ENCODE data around the gene MYO18A.
A peak's percentile ranks its signal among the peaks of the same experiment; 100 is the strongest.

MYO18A gene

GRCh38 chr17:29168079-29168758 lies 12.0 kb downstream of the MYO18A start:
- DNase-seq, result no peak
- Histone ChIP-seq H3K18ac (ENCODE audit: low read length) (no peak overlapping the region), H3K79me2 (ENCODE audit: control insufficient read depth, insufficient read depth, low read length) (no peaks in the 10 kb centered on the region), H3K23ac (ENCODE audit: low read length) (no peak overlapping the region), H3K9ac (ENCODE audit: low read length) (no peak overlapping the region), H3K36me3 (ENCODE audit: control insufficient read depth, insufficient read depth, low read length) (no peaks in the 10 kb centered on the region), H3K4me2 (ENCODE audit: low read length) (no peak overlapping the region), H4K5ac (ENCODE audit: low read length) (no peak overlapping the region), H3K56ac (ENCODE audit: low read length) (no peak overlapping the region), H3K27ac (ENCODE audit: low read depth, low read length) (no peak overlapping the region), H2BK15ac (replicated peaks; ENCODE audit: low read depth) (no peak overlapping the region), H3K4me1 (ENCODE audit: control insufficient read depth, low read depth, low read length) (no peaks in the 10 kb centered on the region), H3K79me1 (ENCODE audit: low read length) (peaks cover 2% of the 10 kb centered on the region), H3K4me3 (ENCODE audit: low read length) (no peak overlapping the region), H3K27me3 (ENCODE audit: insufficient read depth, low read length, poor library complexity) (no peaks in the 10 kb centered on the region), H2BK5ac (ENCODE audit: low read length) (no peak overlapping the region), H2BK120ac (ENCODE audit: low read depth, low read length) (no peak overlapping the region), H4K8ac (ENCODE audit: low read depth, low read length) (no peak overlapping the region), H3K4ac (ENCODE audit: low read depth, low read length) (peak overlapping the region; percentile 18), H2AK5ac (ENCODE audit: low read length) (no peak overlapping the region)
- WGBS (ENCODE audit: extremely low coverage, insufficient coverage, low lambda C conversion rate), result no CpG with 5 or more reads among the region's 3 CpGs

- Histone ChIP-seq H3K9ac (ENCODE audit: low read length) (no peak overlapping the region), H2BK5ac (ENCODE audit: low read length) (no peak overlapping the region), H3K27ac (ENCODE audit: low read depth, low read length) (no peak overlapping the region), H3K79me2 (ENCODE audit: control insufficient read depth, insufficient read depth, low read length) (no peaks in the 10 kb centered on the region), H4K8ac (ENCODE audit: low read depth, low read length) (no peak overlapping the region), H4K5ac (ENCODE audit: low read length) (no peak overlapping the region), H3K4me3 (ENCODE audit: low read length) (no peak overlapping the region), H3K27me3 (ENCODE audit: insufficient read depth, low read length, poor library complexity) (no peaks in the 10 kb centered on the region), H2BK15ac (replicated peaks; ENCODE audit: low read depth) (no peak overlapping the region), H3K4me1 (ENCODE audit: control insufficient read depth, low read depth, low read length) (no peaks in the 10 kb centered on the region), H3K79me1 (ENCODE audit: low read length) (peaks cover 2% of the 10 kb centered on the region), H3K18ac (ENCODE audit: low read length) (no peak overlapping the region), H2AK5ac (ENCODE audit: low read length) (no peak overlapping the region), H3K23ac (ENCODE audit: low read length) (no peak overlapping the region), H3K36me3 (ENCODE audit: control insufficient read depth, insufficient read depth, low read length) (no peaks in the 10 kb centered on the region), H3K4ac (ENCODE audit: low read depth, low read length) (no peak overlapping the region), H3K56ac (ENCODE audit: low read length) (no peak overlapping the region), H3K4me2 (ENCODE audit: low read length) (no peak overlapping the region), H2BK120ac (ENCODE audit: low read depth, low read length) (no peak overlapping the region)
- WGBS (ENCODE audit: extremely low coverage, insufficient coverage, low lambda C conversion rate), result no CpG with 5 or more reads among the region's 4 CpGs
- DNase-seq, result no peak
Measured at GRCh38 chr17:29167393-29168078, 12.7 kb downstream of the MYO18A start.

GRCh38 chr17:29166507-29166887 lies 13.7 kb downstream of the MYO18A start:
- H3K27me3 ChIP-seq (ENCODE audit: insufficient read depth, low read length, poor library complexity), result no peaks in the 10 kb centered on the region
- H2AK5ac ChIP-seq (ENCODE audit: low read length), result no peak overlapping the region
- H3K79me2 ChIP-seq (ENCODE audit: control insufficient read depth, insufficient read depth, low read length), result no peaks in the 10 kb centered on the region
- no peak overlapping the region for H3K23ac ChIP-seq (ENCODE audit: low read length)
- no peak overlapping the region for H2BK15ac ChIP-seq (replicated peaks; ENCODE audit: low read depth)
- no peak for DNase-seq
- H3K18ac ChIP-seq (ENCODE audit: low read length), result no peak overlapping the region
- H3K4me1 ChIP-seq (ENCODE audit: control insufficient read depth, low read depth, low read length), result no peaks in the 10 kb centered on the region
- peaks cover 2% of the 10 kb centered on the region for H3K79me1 ChIP-seq (ENCODE audit: low read length)
- no peak overlapping the region for H2BK120ac ChIP-seq (ENCODE audit: low read depth, low read length)
- H3K36me3 ChIP-seq (ENCODE audit: control insufficient read depth, insufficient read depth, low read length), result no peaks in the 10 kb centered on the region
- no peak overlapping the region for H4K5ac ChIP-seq (ENCODE audit: low read length)
- no peak overlapping the region for H3K4ac ChIP-seq (ENCODE audit: low read depth, low read length)
- no peak overlapping the region for H4K8ac ChIP-seq (ENCODE audit: low read depth, low read length)
- no peak overlapping the region for H3K4me3 ChIP-seq (ENCODE audit: low read length)
- H3K9ac ChIP-seq (ENCODE audit: low read length), result no peak overlapping the region
- H2BK5ac ChIP-seq (ENCODE audit: low read length), result no peak overlapping the region
- no CpG with 5 or more reads among the region's 21 CpGs for WGBS (ENCODE audit: extremely low coverage, insufficient coverage, low lambda C conversion rate)
- H3K27ac ChIP-seq (ENCODE audit: low read depth, low read length), result no peak overlapping the region
- H3K56ac ChIP-seq (ENCODE audit: low read length), result no peak overlapping the region
- no peak overlapping the region for H3K4me2 ChIP-seq (ENCODE audit: low read length)

- H2BK5ac ChIP-seq (ENCODE audit: low read length), result no peak overlapping the region
- no peak overlapping the region for H3K9ac ChIP-seq (ENCODE audit: low read length)
- H3K18ac ChIP-seq (ENCODE audit: low read length), result no peak overlapping the region
- no peaks in the 10 kb centered on the region for H3K27me3 ChIP-seq (ENCODE audit: insufficient read depth, low read length, poor library complexity)
- no peak overlapping the region for H3K27ac ChIP-seq (ENCODE audit: low read depth, low read length)
- H2BK120ac ChIP-seq (ENCODE audit: low read depth, low read length), result no peak overlapping the region
- no peak overlapping the region for H3K56ac ChIP-seq (ENCODE audit: low read length)
- no peak overlapping the region for H2AK5ac ChIP-seq (ENCODE audit: low read length)
- H3K79me1 ChIP-seq (ENCODE audit: low read length), result peaks cover 2% of the 10 kb centered on the region
- H4K8ac ChIP-seq (ENCODE audit: low read depth, low read length), result no peak overlapping the region
- H3K23ac ChIP-seq (ENCODE audit: low read length), result no peak overlapping the region
- H3K4me2 ChIP-seq (ENCODE audit: low read length), result no peak overlapping the region
- no peak overlapping the region for H3K4me3 ChIP-seq (ENCODE audit: low read length)
- no peaks in the 10 kb centered on the region for H3K4me1 ChIP-seq (ENCODE audit: control insufficient read depth, low read depth, low read length)
- no peak overlapping the region for H3K4ac ChIP-seq (ENCODE audit: low read depth, low read length)
- no peaks in the 10 kb centered on the region for H3K36me3 ChIP-seq (ENCODE audit: control insufficient read depth, insufficient read depth, low read length)
- no peaks in the 10 kb centered on the region for H3K79me2 ChIP-seq (ENCODE audit: control insufficient read depth, insufficient read depth, low read length)
- DNase-seq, result no peak
- H4K5ac ChIP-seq (ENCODE audit: low read length), result no peak overlapping the region
- H2BK15ac ChIP-seq (replicated peaks; ENCODE audit: low read depth), result no peak overlapping the region
- no CpG with 5 or more reads among the region's 32 CpGs for WGBS (ENCODE audit: extremely low coverage, insufficient coverage, low lambda C conversion rate)
Measured at GRCh38 chr17:29165800-29166506, 14.2 kb downstream of the MYO18A start.

- Histone ChIP-seq H3K4me3 (ENCODE audit: low read length) (no peak overlapping the region), H4K5ac (ENCODE audit: low read length) (no peak overlapping the region), H3K27me3 (ENCODE audit: insufficient read depth, low read length, poor library complexity) (no peaks in the 10 kb centered on the region), H3K36me3 (ENCODE audit: control insufficient read depth, insufficient read depth, low read length) (no peaks in the 10 kb centered on the region), H3K23ac (ENCODE audit: low read length) (no peak overlapping the region), H3K4me1 (ENCODE audit: control insufficient read depth, low read depth, low read length) (no peaks in the 10 kb centered on the region), H3K9ac (ENCODE audit: low read length) (no peak overlapping the region), H3K4ac (ENCODE audit: low read depth, low read length) (no peak overlapping the region), H2BK15ac (replicated peaks; ENCODE audit: low read depth) (no peak overlapping the region), H2BK120ac (ENCODE audit: low read depth, low read length) (no peak overlapping the region), H3K79me1 (ENCODE audit: low read length) (peaks cover 2% of the 10 kb centered on the region), H3K79me2 (ENCODE audit: control insufficient read depth, insufficient read depth, low read length) (no peaks in the 10 kb centered on the region), H2AK5ac (ENCODE audit: low read length) (no peak overlapping the region), H4K8ac (ENCODE audit: low read depth, low read length) (no peak overlapping the region), H3K27ac (ENCODE audit: low read depth, low read length) (no peak overlapping the region), H2BK5ac (ENCODE audit: low read length) (no peak overlapping the region), H3K56ac (ENCODE audit: low read length) (no peak overlapping the region), H3K18ac (ENCODE audit: low read length) (no peak overlapping the region), H3K4me2 (ENCODE audit: low read length) (no peak overlapping the region)
- no CpG with 5 or more reads among the region's 3 CpGs for WGBS (ENCODE audit: extremely low coverage, insufficient coverage, low lambda C conversion rate)
- DNase-seq, result no peak
Measured at GRCh38 chr17:29165261-29165660, 14.9 kb downstream of the MYO18A start.

Data from mesendoderm (in vitro differentiated cells).